HepG2 (cell line): ENCODE data around the gene GNPDA2. TPM values are rescaled to one million over a fixed set of nuclear protein-coding genes. Genes with fewer than 3 reads are reported as not detected.
A peak's percentile ranks its signal among the peaks of the same experiment; 100 is the strongest.

Experiments used
- KAT8 ChIP-seq: IDR thresholded peaks from 2 replicates; pipeline ENCODE4 v1.6.1; 2016; ENCODE audit warnings: missing genetic modification reagents, missing compliant biosample characterization
- NCOA2 ChIP-seq: sonication (generic); formaldehyde crosslinking; IDR thresholded peaks from 2 replicates; pipeline ENCODE4 v1.8.0; 2022; ENCODE audit warnings: inconsistent platforms
- SP4 ChIP-seq: sonication (generic); formaldehyde crosslinking; IDR thresholded peaks from 2 replicates; pipeline ENCODE4 v1.8.1; 2023; ENCODE audit warnings: mild to moderate bottlenecking, missing genetic modification reagents
- ZBTB1 ChIP-seq: sonication (generic); formaldehyde crosslinking; IDR thresholded peaks from 2 replicates; pipeline ENCODE4 v1.4.0; 2020; ENCODE audit warnings: missing genetic modification reagents, borderline replicate concordance
- ZBTB8A ChIP-seq: sonication (generic); formaldehyde crosslinking; IDR thresholded peaks from 2 replicates; pipeline ENCODE4 v1.4.0; 2020; ENCODE audit warnings: mild to moderate bottlenecking, low read depth, missing genetic modification reagents, borderline replicate concordance
- ZMYM4 ChIP-seq: sonication (generic); formaldehyde crosslinking; IDR thresholded peaks from 2 replicates; pipeline ENCODE4 v1.8.1; 2023; ENCODE audit warnings: mild to moderate bottlenecking, missing genetic modification reagents
- ZNF101 ChIP-seq: sonication (generic); formaldehyde crosslinking; IDR thresholded peaks from 2 replicates; pipeline ENCODE4 v1.4.0; 2020; ENCODE audit warnings: mild to moderate bottlenecking, low read depth, missing genetic modification reagents, borderline replicate concordance
- ZNF12 ChIP-seq: sonication (generic); formaldehyde crosslinking; IDR thresholded peaks from 2 replicates; pipeline ENCODE4 v1.5.0; 2020; ENCODE audit warnings: missing genetic modification reagents
- ZNF274 ChIP-seq: sonication (generic); formaldehyde crosslinking; IDR thresholded peaks from 2 replicates; pipeline ENCODE4 v1.5.1; 2020; ENCODE audit warnings: mild to moderate bottlenecking, missing genetic modification reagents
- ZNF292 ChIP-seq: sonication (generic); formaldehyde crosslinking; IDR thresholded peaks from 2 replicates; pipeline ENCODE4 v1.8.1; 2022; ENCODE audit warnings: mild to moderate bottlenecking, low read depth, missing genetic modification reagents, borderline replicate concordance
- ZNF317 ChIP-seq: sonication (generic); formaldehyde crosslinking; IDR thresholded peaks from 2 replicates; pipeline ENCODE4 v1.5.0; 2020; ENCODE audit warnings: mild to moderate bottlenecking, missing genetic modification reagents
- ZNF33B ChIP-seq: sonication (generic); formaldehyde crosslinking; IDR thresholded peaks from 2 replicates; pipeline ENCODE4 v1.5.1; 2020; ENCODE audit warnings: mild to moderate bottlenecking, missing genetic modification reagents
- ZNF598 ChIP-seq: sonication (generic); formaldehyde crosslinking; IDR thresholded peaks from 2 replicates; pipeline ENCODE4 v1.5.1; 2020; ENCODE audit warnings: mild to moderate bottlenecking, missing genetic modification reagents, borderline replicate concordance
- polyA plus RNA-seq, 8 experiments: library from polyadenylated mRNA; depleted of rRNA in 3 of 8; stranded (reverse) in 7 of 8; unstranded in 1 of 8; fragments of >200 nt; fragmentation: Illumina TruSeq in 4 of 8; extraction: Trizol in 4 of 8; gene quantifications; 2 replicates each; pipeline versions ENCODE4 v1.2.1 to v1.2.3, GENCODE V29; 2011 to 2016; ENCODE audit warnings: low read depth in 4 of 8, missing spikeins in 1 of 8, mixed read lengths in 1 of 8; ENCODE audit not compliant: insufficient read depth in 1 of 8
- total RNA-seq, 5 experiments: library from RNA; depleted of rRNA; stranded (reverse); fragments of >200 nt; fragmentation: Illumina TruSeq; extraction: Trizol; gene quantifications; 2 replicates each; pipeline ENCODE4 v1.2.3, GENCODE V29; 2016; ENCODE audit warnings: low read depth in 1 of 5
- TF ChIP-seq, protein P1 (sequence below): sonication (generic); formaldehyde crosslinking; IDR thresholded peaks from 2 replicates; pipeline ENCODE4 v1.4.0; 2020; ENCODE audit warnings: missing genetic modification reagents
- TF ChIP-seq, protein P2 (sequence below): IDR thresholded peaks from 2 replicates; pipeline ENCODE4 v1.6.1; 2016; ENCODE audit warnings: mild to moderate bottlenecking
- TF ChIP-seq, protein P3 (sequence below): sonication (generic); formaldehyde crosslinking; conservative IDR thresholded peaks from 2 replicates; pipeline ENCODE4 v1.4.0; 2020; ENCODE audit warnings: missing genetic modification reagents
- TF ChIP-seq, protein P4 (sequence below): sonication (generic); formaldehyde crosslinking; IDR thresholded peaks from 2 replicates; pipeline ENCODE4 v1.8.0; 2022; ENCODE audit warnings: mild to moderate bottlenecking, missing genetic modification reagents, borderline replicate concordance
- TF ChIP-seq, protein P5 (sequence below): sonication (generic); formaldehyde crosslinking; IDR thresholded peaks from 2 replicates; pipeline ENCODE4 v1.8.1; 2023; ENCODE audit warnings: mild to moderate bottlenecking, missing genetic modification reagents, borderline replicate concordance
- TF ChIP-seq, protein P6 (sequence below): sonication (generic); formaldehyde crosslinking; IDR thresholded peaks from 2 replicates; pipeline ENCODE4 v1.4.0; 2020; ENCODE audit warnings: mild to moderate bottlenecking, missing genetic modification reagents

GNPDA2 gene
- total and polyA plus RNA-seq, 2 of the 13 experiments (the other 11 are each of a cell fraction or from before 2014, with no cell fraction given) = 5.4 to 9.0 TPM

DNA sequence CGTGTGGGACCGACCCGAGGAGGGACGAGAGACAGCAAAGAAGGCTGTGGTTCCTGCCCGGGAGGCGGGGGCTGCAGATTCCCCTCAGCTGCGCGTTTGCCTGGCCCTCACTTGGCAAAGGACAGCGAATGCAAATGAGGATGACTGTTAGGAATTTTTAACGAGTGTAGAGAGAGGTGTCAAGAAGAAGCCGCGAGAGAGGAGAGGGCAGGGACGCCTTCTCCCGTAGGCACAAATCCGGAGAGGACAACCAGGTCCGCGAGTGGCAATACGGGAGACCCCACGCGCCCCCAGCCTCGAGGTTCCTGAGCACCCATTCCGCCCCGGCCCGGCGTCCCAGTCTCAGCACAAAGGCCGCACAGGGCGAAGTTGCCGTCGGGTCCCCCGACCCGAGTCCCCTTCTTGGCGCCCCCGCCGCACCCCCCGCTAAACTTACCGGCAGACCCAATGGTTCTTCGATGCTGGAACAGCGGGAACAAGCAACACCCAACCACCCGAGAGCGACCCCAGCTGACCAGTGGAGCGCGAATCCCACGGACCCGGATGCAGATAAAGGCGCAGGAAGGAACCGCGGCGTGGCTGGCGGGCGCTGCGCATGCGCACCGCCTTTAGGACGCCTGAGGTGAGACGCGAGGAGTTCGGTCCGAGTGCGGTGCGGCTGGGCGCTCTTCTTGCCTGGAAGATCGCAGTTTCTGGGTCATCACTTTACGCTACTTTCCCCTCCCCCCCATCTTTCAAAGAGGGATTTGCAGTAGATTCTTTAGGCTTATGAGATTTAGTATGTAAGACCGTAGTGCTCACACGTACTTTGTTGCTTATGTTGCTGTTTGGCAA lies at the start of gene GNPDA2 (continued):
- TF ChIP-seq, protein P1, sequence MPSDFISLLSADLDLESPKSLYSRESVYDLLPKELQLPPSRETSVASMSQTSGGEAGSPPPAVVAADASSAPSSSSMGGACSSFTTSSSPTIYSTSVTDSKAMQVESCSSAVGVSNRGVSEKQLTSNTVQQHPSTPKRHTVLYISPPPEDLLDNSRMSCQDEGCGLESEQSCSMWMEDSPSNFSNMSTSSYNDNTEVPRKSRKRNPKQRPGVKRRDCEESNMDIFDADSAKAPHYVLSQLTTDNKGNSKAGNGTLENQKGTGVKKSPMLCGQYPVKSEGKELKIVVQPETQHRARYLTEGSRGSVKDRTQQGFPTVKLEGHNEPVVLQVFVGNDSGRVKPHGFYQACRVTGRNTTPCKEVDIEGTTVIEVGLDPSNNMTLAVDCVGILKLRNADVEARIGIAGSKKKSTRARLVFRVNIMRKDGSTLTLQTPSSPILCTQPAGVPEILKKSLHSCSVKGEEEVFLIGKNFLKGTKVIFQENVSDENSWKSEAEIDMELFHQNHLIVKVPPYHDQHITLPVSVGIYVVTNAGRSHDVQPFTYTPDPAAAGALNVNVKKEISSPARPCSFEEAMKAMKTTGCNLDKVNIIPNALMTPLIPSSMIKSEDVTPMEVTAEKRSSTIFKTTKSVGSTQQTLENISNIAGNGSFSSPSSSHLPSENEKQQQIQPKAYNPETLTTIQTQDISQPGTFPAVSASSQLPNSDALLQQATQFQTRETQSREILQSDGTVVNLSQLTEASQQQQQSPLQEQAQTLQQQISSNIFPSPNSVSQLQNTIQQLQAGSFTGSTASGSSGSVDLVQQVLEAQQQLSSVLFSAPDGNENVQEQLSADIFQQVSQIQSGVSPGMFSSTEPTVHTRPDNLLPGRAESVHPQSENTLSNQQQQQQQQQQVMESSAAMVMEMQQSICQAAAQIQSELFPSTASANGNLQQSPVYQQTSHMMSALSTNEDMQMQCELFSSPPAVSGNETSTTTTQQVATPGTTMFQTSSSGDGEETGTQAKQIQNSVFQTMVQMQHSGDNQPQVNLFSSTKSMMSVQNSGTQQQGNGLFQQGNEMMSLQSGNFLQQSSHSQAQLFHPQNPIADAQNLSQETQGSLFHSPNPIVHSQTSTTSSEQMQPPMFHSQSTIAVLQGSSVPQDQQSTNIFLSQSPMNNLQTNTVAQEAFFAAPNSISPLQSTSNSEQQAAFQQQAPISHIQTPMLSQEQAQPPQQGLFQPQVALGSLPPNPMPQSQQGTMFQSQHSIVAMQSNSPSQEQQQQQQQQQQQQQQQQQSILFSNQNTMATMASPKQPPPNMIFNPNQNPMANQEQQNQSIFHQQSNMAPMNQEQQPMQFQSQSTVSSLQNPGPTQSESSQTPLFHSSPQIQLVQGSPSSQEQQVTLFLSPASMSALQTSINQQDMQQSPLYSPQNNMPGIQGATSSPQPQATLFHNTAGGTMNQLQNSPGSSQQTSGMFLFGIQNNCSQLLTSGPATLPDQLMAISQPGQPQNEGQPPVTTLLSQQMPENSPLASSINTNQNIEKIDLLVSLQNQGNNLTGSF = peak; percentile 79; the same call in 1 of the 2 replicates
- TF ChIP-seq KAT8 = peak; percentile 91
- TF ChIP-seq ZNF33B (CRISPR knock-in tag) = peak; percentile 82; the same call in 1 of the 2 replicates
- TF ChIP-seq, protein P2, sequence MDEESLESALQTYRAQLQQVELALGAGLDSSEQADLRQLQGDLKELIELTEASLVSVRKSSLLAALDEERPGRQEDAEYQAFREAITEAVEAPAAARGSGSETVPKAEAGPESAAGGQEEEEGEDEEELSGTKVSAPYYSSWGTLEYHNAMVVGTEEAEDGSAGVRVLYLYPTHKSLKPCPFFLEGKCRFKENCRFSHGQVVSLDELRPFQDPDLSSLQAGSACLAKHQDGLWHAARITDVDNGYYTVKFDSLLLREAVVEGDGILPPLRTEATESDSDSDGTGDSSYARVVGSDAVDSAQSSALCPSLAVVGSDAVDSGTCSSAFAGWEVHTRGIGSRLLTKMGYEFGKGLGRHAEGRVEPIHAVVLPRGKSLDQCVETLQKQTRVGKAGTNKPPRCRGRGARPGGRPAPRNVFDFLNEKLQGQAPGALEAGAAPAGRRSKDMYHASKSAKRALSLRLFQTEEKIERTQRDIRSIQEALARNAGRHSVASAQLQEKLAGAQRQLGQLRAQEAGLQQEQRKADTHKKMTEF (CRISPR knock-in tag) = peak; percentile 80; the same call in 1 of the 2 replicates
- no peak for TF ChIP-seq ZNF101 (CRISPR knock-in tag)
- TF ChIP-seq ZNF12 (CRISPR knock-in tag) = 0 out of 2 replicates have a peak, but pooled peaks have one; percentile 45
- peak; percentile 74; the same call in 1 of the 2 replicates for TF ChIP-seq ZNF292 (CRISPR knock-in tag)
- TF ChIP-seq ZNF598 = peak; percentile 89
- TF ChIP-seq ZNF274 (CRISPR knock-in tag) = peak; percentile 86
- peak; percentile 60 for TF ChIP-seq SP4
- TF ChIP-seq ZNF317 (CRISPR knock-in tag) = peak; percentile 79
- TF ChIP-seq, protein P3, sequence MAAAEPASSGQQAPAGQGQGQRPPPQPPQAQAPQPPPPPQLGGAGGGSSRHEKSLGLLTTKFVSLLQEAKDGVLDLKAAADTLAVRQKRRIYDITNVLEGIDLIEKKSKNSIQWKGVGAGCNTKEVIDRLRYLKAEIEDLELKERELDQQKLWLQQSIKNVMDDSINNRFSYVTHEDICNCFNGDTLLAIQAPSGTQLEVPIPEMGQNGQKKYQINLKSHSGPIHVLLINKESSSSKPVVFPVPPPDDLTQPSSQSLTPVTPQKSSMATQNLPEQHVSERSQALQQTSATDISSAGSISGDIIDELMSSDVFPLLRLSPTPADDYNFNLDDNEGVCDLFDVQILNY = peak; percentile 71
- TF ChIP-seq, protein P4, sequence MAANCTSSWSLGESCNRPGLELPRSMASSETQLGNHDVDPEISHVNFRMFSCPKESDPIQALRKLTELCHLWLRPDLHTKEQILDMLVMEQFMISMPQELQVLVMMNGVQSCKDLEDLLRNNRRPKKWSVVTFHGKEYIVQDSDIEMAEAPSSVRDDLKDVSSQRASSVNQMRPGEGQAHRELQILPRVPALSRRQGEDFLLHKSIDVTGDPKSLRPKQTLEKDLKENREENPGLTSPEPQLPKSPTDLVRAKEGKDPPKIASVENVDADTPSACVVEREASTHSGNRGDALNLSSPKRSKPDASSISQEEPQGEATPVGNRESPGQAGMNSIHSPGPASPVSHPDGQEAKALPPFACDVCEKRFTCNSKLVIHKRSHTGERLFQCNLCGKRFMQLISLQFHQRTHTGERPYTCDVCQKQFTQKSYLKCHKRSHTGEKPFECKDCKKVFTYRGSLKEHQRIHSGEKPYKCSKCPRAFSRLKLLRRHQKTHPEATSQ (CRISPR knock-in tag) = peak; percentile 68; the same call in 1 of the 2 replicates
- TF ChIP-seq NCOA2 (CRISPR knock-in tag) = no peak
- TF ChIP-seq, protein P5, sequence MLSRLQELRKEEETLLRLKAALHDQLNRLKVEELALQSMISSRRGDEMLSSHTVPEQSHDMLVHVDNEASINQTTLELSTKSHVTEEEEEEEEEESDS (CRISPR knock-in tag) = no peak
- TF ChIP-seq ZBTB8A (CRISPR knock-in tag) = 0 out of 2 replicates have a peak, but pooled peaks have one; percentile 53
- peak; percentile 89 for TF ChIP-seq ZMYM4 (CRISPR knock-in tag)
- TF ChIP-seq, protein P6, sequence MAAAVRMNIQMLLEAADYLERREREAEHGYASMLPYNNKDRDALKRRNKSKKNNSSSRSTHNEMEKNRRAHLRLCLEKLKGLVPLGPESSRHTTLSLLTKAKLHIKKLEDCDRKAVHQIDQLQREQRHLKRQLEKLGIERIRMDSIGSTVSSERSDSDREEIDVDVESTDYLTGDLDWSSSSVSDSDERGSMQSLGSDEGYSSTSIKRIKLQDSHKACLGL = peak; percentile 74
- TF ChIP-seq ZBTB1 (CRISPR knock-in tag) = no peak
